Liver (tissue), 9 donors: ENCODE results near the gene TAP2. TPM values are rescaled to one million over a fixed set of nuclear protein-coding genes. Genes with fewer than 3 reads are reported as not detected.
"Not testable (repeated sequence)": the region's sequence is repeated elsewhere in the genome, so short reads cannot be mapped to it uniquely, and the experiment has no call there.

Experiments
- DNase-seq: peaks from one replicate; pipeline ENCODE4 v3.0.0-alpha.2; 2017; ENCODE audit warnings: low spot score
- H3K27ac ChIP-seq, 2 donors: one replicate each; pipeline ENCODE4 v1.7.0; 2013; ENCODE audit warnings: inconsistent platforms in 2 of 2, low read length in 2 of 2, control low read depth in 1 of 2, low read depth in 1 of 2, mild to moderate bottlenecking in 1 of 2
- H3K27me3 ChIP-seq, 4 donors: one replicate each; pipeline versions ENCODE4 v1.6.1 to v1.7.0; 2013; ENCODE audit warnings: low read length in 3 of 4, inconsistent platforms in 1 of 4, mild to moderate bottlenecking in 1 of 4, moderate library complexity in 1 of 4; ENCODE audit not compliant: control insufficient read depth in 4 of 4, insufficient read depth in 4 of 4
- H3K36me3 ChIP-seq, 4 donors: one replicate each; pipeline versions ENCODE4 v1.6.1 to v1.7.0; 2013; ENCODE audit warnings: low read length in 3 of 4, mild to moderate bottlenecking in 3 of 4, low read depth in 1 of 4, moderate library complexity in 1 of 4; ENCODE audit not compliant: control insufficient read depth in 4 of 4, insufficient read depth in 3 of 4
- H3K4me1 ChIP-seq, 4 donors: one replicate each; pipeline versions ENCODE4 v1.6.1 to v1.7.0; 2013; ENCODE audit warnings: low read length in 3 of 4, mild to moderate bottlenecking in 3 of 4, moderate library complexity in 1 of 4; ENCODE audit not compliant: control insufficient read depth in 4 of 4, insufficient read depth in 4 of 4
- H3K4me3 ChIP-seq, 3 donors: one replicate each; pipeline versions ENCODE4 v1.6.1 to v1.7.0; 2013; ENCODE audit warnings: low read length in 3 of 3, control low read depth in 1 of 3, low read depth in 1 of 3, mild to moderate bottlenecking in 1 of 3
- H3K9ac ChIP-seq, 2 donors: one replicate each; pipeline ENCODE4 v1.7.0; 2013; ENCODE audit warnings: low read length in 2 of 2, mild to moderate bottlenecking in 2 of 2, moderate library complexity in 2 of 2, control low read depth in 1 of 2, low read depth in 1 of 2
- H3K9me3 ChIP-seq, 4 donors: one replicate each; pipeline versions ENCODE4 v1.6.1 to v1.7.0; 2013; ENCODE audit warnings: low read length in 3 of 4; ENCODE audit not compliant: control insufficient read depth in 4 of 4
- EGR1 ChIP-seq, 2 donors: IDR thresholded peaks; 2 replicates each; pipeline ENCODE4 v1.6.1; 2016 to 2018; ENCODE audit warnings: antibody characterized with exemption in 2 of 2, low read depth in 2 of 2
- FOXA1 ChIP-seq: IDR thresholded peaks from 2 replicates; pipeline ENCODE4 v1.6.1; 2016; ENCODE audit warnings: antibody characterized with exemption
- FOXA2 ChIP-seq: IDR thresholded peaks from 2 replicates; pipeline ENCODE4 v1.6.1; 2016; ENCODE audit warnings: antibody characterized with exemption
- GABPA ChIP-seq, 2 donors: IDR thresholded peaks in 1 of 2; conservative IDR thresholded peaks in 1 of 2; 2 replicates each; pipeline ENCODE4 v1.6.1; 2016; ENCODE audit warnings: antibody characterized with exemption in 2 of 2, mild to moderate bottlenecking in 1 of 2, moderate library complexity in 1 of 2
- HNF4A ChIP-seq, 2 donors: conservative IDR thresholded peaks; 2 replicates each; pipeline ENCODE4 v1.6.1; 2016; ENCODE audit warnings: antibody characterized with exemption in 2 of 2, mild to moderate bottlenecking in 2 of 2
- HNF4G ChIP-seq: IDR thresholded peaks from 2 replicates; pipeline ENCODE4 v1.6.1; 2016; ENCODE audit warnings: antibody characterized with exemption
- JUND ChIP-seq, 2 donors: IDR thresholded peaks; 2 replicates each; pipeline ENCODE4 v1.6.1; 2016; ENCODE audit warnings: antibody characterized with exemption in 2 of 2
- NR2F2 ChIP-seq: IDR thresholded peaks from 2 replicates; pipeline ENCODE4 v1.6.1; 2016; ENCODE audit warnings: antibody characterized with exemption
- RAD21 ChIP-seq, 2 donors: IDR thresholded peaks; 2 replicates each; pipeline ENCODE4 v1.6.1; 2016; ENCODE audit warnings: antibody characterized with exemption in 2 of 2, mild to moderate bottlenecking in 2 of 2
- RXRA ChIP-seq, 2 donors: IDR thresholded peaks; 2 replicates each; pipeline ENCODE4 v1.6.1; 2017 to 2018; ENCODE audit warnings: antibody characterized with exemption in 2 of 2, mild to moderate bottlenecking in 1 of 2
- SP1 ChIP-seq: IDR thresholded peaks from 2 replicates; pipeline ENCODE4 v1.6.1; 2018; ENCODE audit warnings: antibody characterized with exemption, mild to moderate bottlenecking
- TAF1 ChIP-seq: conservative IDR thresholded peaks from 2 replicates; pipeline ENCODE4 v1.6.1; 2016; ENCODE audit warnings: antibody characterized with exemption, mild to moderate bottlenecking
- YY1 ChIP-seq: IDR thresholded peaks from 2 replicates; pipeline ENCODE4 v1.6.1; 2016; ENCODE audit warnings: antibody characterized with exemption, mild to moderate bottlenecking
- WGBS: extraction: QIAGEN DNeasy Blood & Tissue Kit; methylation state at CpG from one replicate; pipeline ENCODE4 v1.1.7; 2013; 5-methylcytosine and 5-hydroxymethylcytosine counted together
- polyA plus RNA-seq, 2 donors: library from polyadenylated mRNA; stranded (reverse) in 1 of 2; unstranded in 1 of 2; fragments of 200-250 nt in 1 of 2; fragments of >200 nt in 1 of 2; fragmentation: Nextera tagmentation in 1 of 2; extraction: Ambion mirVana in 1 of 2; gene quantifications; one replicate each; pipeline versions ENCODE4 v1.2.1 to v1.2.3, GENCODE V29; 2013 to 2015
- total RNA-seq, 2 donors: library from RNA; depleted of rRNA; stranded (reverse); fragments of >200 nt; gene quantifications; one replicate each; pipeline ENCODE4 v1.2.3, GENCODE V29; 2014
- TF ChIP-seq, protein P1 (sequence below): IDR thresholded peaks from 2 replicates; pipeline ENCODE4 v1.6.1; 2016; ENCODE audit warnings: antibody characterized with exemption
- TF ChIP-seq, protein P2 (sequence below): IDR thresholded peaks from 2 replicates; pipeline ENCODE4 v1.6.1; 2016; ENCODE audit warnings: antibody characterized with exemption
- TF ChIP-seq, protein P3 (sequence below): fragments of 150-350 bp; IDR thresholded peaks from 2 replicates; pipeline ENCODE4 v1.5.1; 2017; ENCODE audit warnings: improper control_type of control experiment, low read depth, low read length; ENCODE audit not compliant: missing input control
- TF ChIP-seq, protein P4 (sequence below): IDR thresholded peaks from 2 replicates; pipeline ENCODE4 v1.6.1; 2016; ENCODE audit warnings: antibody characterized with exemption
- TF ChIP-seq, protein P5 (sequence below): IDR thresholded peaks from 2 replicates; pipeline ENCODE4 v1.6.1; 2016; ENCODE audit warnings: antibody characterized with exemption, mild to moderate bottlenecking
- donor health status: healthy.
- donor health status: healthy.
- donor health status: healthy.
- donor health status: healthy.
- donor health status: healthy.

TAP2 gene
- total and polyA plus RNA-seq, 4 donors = 2.2 to 14.9 (median 6.4) TPM

DNA sequence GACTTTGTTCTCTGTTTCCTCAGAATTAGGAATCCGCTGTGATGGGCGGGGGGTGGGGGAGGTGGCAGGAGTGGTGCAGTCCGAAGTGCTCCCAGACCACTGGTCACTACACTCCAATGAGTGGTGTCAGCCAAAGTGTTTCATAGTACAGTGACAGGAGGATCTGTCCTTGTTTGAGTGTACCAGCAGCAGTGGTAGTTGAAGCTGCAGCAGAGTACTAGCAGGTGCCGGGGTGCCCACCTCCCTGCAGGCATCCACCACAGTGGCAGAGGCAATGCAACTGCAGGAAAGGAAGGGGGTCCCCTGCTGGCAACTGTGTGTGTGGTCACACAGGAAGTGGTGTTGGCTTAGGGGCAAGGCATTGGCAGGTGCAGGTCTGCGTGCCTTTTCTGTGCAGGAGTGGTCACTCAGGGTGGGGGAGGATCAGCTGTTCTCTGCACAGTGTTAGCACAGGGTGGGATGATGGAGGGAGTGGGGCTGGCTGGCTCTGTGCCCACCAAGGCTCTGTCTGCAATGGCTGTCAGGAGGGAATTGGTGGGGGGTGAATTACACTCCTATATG, 31.4 kb downstream of the TAP2 start:
- Histone ChIP-seq H3K36me3 (no peaks in the 10 kb centered on the region), H3K4me3 (no peak overlapping the region), H3K4me1 (no peaks in the 10 kb centered on the region), H3K9ac (no peak overlapping the region), H3K27me3 (no peaks in the 10 kb centered on the region), H3K9me3 (no peaks in the 10 kb centered on the region), H3K27ac (no peak overlapping the region)
- DNase-seq = no peak
- WGBS = 82% methylated on average over 5 of the region's 5 CpGs
- TF ChIP-seq FOXA2 (no peak), NR2F2 (no peak), HNF4A (conservative IDR thresholded peaks at IDR 0.05) (no peak), SP1 (no peak), RXRA (IDR thresholded peaks at IDR 0.05) (no peak), EGR1 (IDR thresholded peaks at IDR 0.05; ENCODE audit: low read depth in 2 of 2) (no peak), YY1 (no peak), FOXA1 (no peak), GABPA (IDR thresholded peaks at IDR 0.05 in 1 of 2, conservative IDR thresholded peaks at IDR 0.05 in 1 of 2) (no peak), RAD21 (IDR thresholded peaks at IDR 0.05) (no peak), JUND (IDR thresholded peaks at IDR 0.05) (no peak), HNF4G (no peak), TAF1 (no peak)
- TF ChIP-seq, protein P1, sequence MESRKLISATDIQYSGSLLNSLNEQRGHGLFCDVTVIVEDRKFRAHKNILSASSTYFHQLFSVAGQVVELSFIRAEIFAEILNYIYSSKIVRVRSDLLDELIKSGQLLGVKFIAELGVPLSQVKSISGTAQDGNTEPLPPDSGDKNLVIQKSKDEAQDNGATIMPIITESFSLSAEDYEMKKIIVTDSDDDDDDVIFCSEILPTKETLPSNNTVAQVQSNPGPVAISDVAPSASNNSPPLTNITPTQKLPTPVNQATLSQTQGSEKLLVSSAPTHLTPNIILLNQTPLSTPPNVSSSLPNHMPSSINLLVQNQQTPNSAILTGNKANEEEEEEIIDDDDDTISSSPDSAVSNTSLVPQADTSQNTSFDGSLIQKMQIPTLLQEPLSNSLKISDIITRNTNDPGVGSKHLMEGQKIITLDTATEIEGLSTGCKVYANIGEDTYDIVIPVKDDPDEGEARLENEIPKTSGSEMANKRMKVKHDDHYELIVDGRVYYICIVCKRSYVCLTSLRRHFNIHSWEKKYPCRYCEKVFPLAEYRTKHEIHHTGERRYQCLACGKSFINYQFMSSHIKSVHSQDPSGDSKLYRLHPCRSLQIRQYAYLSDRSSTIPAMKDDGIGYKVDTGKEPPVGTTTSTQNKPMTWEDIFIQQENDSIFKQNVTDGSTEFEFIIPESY = no peak
- TF ChIP-seq, protein P2, sequence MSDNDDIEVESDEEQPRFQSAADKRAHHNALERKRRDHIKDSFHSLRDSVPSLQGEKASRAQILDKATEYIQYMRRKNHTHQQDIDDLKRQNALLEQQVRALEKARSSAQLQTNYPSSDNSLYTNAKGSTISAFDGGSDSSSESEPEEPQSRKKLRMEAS = no peak
- TF ChIP-seq, protein P3, sequence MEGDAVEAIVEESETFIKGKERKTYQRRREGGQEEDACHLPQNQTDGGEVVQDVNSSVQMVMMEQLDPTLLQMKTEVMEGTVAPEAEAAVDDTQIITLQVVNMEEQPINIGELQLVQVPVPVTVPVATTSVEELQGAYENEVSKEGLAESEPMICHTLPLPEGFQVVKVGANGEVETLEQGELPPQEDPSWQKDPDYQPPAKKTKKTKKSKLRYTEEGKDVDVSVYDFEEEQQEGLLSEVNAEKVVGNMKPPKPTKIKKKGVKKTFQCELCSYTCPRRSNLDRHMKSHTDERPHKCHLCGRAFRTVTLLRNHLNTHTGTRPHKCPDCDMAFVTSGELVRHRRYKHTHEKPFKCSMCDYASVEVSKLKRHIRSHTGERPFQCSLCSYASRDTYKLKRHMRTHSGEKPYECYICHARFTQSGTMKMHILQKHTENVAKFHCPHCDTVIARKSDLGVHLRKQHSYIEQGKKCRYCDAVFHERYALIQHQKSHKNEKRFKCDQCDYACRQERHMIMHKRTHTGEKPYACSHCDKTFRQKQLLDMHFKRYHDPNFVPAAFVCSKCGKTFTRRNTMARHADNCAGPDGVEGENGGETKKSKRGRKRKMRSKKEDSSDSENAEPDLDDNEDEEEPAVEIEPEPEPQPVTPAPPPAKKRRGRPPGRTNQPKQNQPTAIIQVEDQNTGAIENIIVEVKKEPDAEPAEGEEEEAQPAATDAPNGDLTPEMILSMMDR = no peak
- TF ChIP-seq, protein P4, sequence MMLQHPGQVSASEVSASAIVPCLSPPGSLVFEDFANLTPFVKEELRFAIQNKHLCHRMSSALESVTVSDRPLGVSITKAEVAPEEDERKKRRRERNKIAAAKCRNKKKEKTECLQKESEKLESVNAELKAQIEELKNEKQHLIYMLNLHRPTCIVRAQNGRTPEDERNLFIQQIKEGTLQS = no peak
- TF ChIP-seq, protein P5, sequence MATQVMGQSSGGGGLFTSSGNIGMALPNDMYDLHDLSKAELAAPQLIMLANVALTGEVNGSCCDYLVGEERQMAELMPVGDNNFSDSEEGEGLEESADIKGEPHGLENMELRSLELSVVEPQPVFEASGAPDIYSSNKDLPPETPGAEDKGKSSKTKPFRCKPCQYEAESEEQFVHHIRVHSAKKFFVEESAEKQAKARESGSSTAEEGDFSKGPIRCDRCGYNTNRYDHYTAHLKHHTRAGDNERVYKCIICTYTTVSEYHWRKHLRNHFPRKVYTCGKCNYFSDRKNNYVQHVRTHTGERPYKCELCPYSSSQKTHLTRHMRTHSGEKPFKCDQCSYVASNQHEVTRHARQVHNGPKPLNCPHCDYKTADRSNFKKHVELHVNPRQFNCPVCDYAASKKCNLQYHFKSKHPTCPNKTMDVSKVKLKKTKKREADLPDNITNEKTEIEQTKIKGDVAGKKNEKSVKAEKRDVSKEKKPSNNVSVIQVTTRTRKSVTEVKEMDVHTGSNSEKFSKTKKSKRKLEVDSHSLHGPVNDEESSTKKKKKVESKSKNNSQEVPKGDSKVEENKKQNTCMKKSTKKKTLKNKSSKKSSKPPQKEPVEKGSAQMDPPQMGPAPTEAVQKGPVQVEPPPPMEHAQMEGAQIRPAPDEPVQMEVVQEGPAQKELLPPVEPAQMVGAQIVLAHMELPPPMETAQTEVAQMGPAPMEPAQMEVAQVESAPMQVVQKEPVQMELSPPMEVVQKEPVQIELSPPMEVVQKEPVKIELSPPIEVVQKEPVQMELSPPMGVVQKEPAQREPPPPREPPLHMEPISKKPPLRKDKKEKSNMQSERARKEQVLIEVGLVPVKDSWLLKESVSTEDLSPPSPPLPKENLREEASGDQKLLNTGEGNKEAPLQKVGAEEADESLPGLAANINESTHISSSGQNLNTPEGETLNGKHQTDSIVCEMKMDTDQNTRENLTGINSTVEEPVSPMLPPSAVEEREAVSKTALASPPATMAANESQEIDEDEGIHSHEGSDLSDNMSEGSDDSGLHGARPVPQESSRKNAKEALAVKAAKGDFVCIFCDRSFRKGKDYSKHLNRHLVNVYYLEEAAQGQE = no peak

DNA sequence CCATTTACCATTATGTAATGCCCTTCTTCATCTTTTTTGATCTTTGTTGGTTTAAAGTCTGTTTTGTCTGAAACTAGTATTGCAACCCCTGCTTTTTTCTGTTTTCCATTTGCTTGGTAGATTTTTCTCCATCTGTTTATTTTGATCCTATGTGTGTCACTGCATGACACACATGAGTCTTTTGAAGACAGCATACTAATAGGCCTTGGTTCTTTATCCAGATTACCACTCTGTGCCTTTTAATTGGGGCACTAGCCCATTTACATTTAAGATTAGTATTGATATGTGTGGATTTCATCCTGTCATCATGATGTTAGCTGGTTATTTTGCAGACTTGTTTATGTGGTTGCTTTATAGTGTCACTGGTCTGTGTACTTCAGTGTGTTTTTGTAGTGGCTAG, 33.1 kb downstream of the TAP2 start:
- H3K9me3 ChIP-seq, H3K36me3 ChIP-seq, H3K27me3 ChIP-seq, H3K4me3 ChIP-seq, DNase-seq, H3K27ac ChIP-seq, H3K9ac ChIP-seq, H3K4me1 ChIP-seq: not testable (repeated sequence)
